Globus pallidus (tissue), 1 donor: ENCODE measurements around the gene MTM1.

Experiments
- DNase-seq: peaks from one replicate; pipeline ENCODE4 v3.0.0-alpha.2; 2015; ENCODE audit warnings: low spot score

The MTM1 gene

DNA sequence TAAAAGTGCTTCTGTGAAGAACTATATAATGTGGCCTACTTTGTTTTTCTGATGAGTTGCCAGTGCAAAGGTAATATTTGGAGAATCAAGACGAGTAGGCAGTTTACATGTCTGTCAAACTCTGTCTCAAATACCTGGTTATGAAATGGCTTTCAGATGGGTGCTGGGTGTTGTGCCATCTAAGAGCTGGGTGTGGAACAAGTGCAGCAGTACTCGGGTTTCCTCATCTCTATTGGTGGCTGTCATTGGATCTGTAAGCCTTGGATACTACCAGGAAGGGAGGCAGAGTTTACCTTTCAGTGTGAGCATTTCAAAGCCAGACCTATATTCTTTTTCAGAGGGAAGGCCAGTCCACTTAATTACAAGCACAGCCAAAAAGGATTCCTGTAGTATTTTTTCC is 37.2 kb downstream of the MTM1 start:
- DNase-seq = no peak

DNA sequence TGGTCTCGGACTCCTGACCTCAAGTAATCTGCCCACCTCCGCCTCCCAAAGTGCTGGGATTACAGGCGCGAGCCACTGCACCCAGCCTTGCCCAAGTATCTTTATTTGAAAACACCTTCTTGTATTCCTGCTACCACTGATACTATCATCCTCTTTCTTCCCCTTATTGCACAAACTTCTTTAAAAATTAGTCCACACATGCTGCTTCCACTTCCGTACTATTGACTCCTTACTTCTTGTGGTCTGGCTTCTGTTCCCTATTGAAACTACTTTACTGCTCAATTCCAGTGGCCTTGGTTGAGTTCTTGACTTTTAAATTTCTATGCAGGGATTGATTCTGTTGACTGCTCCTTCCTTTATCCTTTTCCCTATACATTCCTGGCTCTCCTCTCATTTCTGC is 38.8 kb downstream of the MTM1 start:
- peak; percentile 20 for DNase-seq

DNA sequence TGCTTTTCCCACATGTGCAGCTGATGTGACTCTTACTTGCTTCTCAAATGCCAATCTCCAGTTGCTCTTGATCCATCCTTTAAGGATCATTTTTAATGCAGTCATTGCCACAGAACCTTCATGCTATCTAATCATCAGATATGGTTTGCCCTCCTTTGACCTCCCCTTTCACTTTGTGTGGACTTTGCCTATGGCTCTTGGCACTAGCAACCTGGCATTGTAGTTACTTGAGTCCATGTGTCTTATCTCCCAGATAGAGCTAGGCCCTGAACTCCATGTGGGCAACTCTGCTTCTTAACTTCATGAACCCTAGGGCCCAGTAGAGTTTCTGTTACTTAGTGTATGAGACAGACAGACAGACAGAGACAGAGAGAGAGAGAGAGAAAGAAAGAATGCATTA is 41.6 kb downstream of the MTM1 start:
- no peak for DNase-seq

DNA sequence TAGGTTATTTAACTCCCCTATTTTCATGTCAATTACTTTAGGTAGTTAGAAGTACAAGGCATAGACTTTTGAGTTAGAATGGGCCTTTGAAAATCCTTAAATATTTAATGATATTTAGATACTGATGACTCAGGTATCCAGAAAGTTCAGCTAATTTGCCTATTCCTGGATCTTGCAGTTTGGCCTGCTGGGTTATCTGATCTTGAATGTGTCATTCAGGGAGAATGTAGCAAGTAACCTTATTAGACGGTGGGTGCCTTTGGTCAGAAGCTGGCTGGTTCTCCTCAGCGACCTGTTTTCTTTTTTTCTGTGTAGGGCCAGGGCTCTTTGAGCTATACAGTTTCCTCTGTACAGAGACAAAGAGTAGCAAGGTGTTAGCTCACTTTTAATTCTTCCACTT is 42.0 kb downstream of the MTM1 start:
- no peak for DNase-seq

DNA sequence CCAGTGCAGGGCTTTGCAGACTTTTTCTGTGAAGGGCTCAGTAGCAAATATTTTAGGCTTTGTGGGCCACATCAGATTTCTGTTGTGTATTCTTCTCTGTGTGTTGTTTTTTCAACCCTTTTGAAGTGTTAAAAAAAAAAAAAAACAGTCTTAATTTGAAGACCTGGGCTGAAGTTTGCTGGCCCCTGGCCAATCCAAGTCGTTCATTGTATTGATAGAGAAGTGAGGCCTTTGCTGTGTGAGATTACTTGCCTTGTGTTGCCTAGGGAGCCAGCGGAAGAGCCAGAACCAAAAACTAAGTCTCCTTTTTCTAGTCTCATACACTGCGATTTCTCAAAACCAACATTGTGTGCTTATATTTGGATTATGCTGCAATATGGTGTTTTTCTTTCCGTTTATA is 46.9 kb downstream of the MTM1 start:
- DNase-seq = no peak

DNA sequence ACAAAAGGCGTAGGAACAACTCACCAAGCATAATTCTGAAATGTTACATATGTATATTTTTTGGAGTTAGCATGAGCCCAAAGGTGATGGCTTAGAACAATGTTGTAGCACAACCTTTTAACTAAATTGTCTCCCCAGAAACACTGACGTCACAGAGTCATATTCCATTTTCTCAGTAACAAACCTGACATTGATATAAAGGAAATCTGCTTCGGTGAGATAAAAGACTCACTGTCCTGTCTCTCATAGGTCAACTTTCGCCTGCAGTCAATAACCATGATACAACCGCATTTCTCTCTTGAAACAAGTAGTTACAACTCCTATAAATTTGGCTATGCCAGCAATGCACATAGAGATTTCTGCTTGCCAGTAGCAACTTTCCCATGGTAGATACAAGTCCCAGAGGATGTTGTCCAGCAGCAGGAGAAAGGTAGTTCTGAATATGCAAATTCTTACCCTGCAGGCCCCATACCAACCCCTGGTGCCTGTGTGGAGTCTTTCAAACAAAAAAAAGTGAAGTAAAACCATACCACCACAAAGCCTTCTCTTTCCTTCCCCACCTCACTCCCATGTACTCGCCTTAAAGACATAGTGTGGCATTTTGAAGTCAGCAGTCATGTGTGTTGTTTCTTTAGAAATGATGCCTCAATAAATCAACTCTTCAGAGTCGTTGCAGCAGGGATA is 47.9 kb downstream of the MTM1 start:
- no peak for DNase-seq

DNA sequence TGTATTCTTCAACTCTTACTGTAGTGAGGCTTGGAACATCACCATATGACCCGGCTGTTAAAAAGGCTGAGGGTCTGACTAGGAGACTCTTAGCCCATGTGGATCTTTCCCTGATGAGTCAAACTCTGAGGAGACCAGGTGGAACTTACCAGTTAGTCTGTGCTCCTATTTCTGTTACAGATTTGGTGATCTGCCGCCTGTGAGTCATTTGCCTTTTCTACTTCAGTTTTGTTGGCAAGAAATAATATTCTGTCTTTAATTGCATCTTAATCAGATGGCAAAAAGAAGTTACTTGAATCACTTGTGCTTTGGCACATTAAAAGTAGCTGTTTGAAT is 48.4 kb downstream of the MTM1 start:
- no peak for DNase-seq

DNA sequence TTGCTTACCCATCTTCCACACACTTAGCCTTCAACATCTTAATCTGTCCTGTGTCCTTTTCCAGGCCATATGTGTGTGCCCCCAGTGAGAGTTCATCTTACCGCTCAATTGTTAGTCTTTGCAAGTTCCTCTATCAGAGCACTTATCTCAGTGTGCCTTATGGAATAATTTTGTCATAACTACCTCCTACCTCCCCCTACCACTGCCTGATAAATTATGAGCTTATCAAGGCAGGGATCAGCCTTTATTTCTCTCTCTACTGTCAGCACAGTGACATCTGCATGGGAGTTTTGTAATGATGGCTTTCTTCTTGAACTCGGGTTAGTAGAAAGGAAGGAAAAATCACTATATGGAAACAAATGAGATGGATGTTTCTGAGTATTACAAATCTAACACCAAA is 53.2 kb downstream of the MTM1 start:
- no peak for DNase-seq

DNA sequence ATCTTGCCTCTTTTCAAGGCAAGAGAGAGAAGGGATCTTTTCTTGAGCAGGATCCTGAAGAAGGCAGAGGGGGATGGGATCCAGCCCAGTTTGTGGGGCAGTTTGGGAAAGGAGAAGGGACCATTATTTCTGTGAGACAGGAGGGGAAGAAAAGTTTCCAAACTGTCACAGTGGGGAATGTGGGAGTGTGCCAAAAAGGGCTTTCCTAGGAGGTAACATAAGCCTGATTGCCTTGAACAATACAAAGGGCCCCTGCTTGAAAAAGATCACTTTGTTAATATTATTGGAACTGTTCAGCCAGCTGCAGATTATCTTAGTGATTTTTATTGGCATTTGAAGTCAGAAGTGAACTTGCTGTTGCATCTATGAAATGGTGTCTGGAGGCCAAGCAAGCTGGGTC is 55.2 kb downstream of the MTM1 start:
- no peak for DNase-seq

DNA sequence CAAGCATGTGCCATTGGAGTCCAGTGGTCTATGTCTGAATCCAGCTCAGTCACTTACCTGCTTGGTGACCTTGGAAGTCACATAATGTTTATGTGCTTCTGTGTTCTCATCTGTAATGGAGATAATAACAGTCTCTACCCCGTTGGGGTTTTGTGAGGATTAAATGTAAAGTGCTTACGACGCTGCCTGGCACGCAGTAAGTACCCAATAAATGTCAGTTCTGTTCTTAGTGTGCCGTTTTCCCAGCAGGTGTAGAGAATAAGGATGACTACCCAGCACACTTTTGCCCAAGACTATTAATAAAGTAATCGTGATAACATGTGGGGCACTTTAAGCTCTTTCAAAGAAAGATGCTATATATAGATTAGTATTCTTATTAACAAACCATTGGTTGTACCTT is 56.7 kb downstream of the MTM1 start:
- no peak for DNase-seq

DNA sequence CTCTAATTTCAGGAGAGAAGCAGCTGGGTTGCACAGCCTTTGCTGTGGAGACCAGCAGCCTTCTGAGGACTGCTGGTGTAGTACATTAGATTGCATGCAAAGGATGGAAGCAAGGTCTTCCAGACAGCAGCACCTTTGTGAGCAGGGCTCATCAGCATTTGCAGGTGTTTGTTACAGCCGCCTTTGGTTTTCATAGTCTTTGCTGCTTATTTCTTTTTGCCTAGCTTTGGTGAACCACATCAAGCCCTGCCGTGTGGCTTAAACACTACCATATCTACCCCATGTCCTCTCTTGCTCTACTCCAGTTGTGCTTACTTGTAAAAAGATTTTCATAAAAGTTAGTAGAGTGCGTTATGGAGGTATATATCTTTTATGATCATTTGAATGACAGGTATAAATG is 57.5 kb downstream of the MTM1 start:
- DNase-seq = no peak

DNA sequence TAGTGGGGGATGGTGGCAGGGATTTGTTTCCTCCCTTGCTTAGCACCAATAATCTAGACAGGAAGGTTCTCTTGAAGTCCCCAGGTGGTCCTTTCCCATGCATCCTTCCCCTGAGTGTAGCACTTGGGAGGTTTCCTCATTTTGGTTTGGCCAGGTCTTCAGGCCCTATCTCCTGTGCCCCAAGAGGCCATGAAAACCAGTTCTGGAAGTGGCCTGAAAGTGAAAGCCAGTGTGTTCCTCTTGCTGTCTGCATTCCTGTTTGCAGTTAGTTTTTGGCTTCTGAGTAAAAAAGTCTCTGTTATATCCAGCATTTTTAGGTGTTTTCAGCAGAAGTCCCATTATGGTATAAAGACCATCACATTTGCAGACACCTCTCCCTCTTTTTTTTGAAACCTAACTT is 59.5 kb downstream of the MTM1 start:
- no peak for DNase-seq

DNA sequence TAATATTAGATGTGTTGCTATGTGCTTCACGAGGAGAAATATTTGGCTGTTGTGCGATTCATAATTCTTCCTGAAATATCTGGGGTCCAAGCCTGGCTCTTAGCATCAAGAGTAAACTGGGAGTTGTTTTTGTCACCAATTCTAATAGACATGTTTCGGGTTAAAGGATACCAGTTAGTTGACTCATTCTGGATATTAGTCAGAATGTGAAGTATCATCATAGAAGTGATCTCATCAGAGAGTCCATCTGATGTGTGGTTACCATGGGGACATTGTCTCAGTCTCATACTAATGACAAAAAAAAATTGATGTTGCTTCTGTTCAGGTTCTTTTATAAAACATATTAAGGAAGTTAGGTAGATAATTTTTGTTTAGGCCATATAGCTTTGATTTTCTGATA is 67.5 kb downstream of the MTM1 start:
- DNase-seq = no peak

DNA sequence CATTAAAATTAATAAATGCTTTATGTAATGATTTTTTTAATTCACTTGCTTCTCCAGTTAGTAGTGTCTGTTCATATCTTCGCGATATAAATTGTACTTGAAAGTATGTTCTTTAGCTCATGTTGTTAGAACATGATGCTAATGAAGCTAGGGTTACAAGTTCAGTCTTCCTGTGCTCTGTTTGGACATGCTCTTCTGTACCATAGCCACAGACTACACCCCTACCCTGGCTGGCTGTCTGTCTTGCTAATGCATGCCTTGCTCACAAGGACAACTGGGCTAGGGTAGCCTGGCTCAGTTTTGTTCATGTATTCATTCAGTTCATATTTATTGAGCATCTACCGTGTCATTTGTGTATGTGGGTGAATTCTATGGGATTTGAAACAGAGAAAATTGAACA is 74.0 kb downstream of the MTM1 start:
- DNase-seq = no peak

DNA sequence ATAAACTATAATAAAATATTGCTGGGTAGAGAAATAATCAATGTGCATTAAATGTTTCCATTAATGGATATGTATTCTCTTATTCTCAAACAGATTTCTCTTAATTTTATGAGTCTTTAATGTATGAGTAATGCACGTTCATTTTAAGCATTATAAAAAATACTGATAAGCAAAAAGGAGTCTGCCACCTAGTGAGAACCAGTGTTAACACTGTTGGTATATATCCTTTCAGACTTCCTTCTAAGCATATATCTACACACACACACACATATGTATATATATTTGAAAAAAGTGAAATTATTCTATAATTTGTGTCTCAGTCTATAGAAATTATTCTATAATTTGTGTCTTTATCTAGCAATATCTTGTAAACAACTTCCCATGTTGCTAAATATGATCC is 74.8 kb downstream of the MTM1 start:
- DNase-seq = no peak

DNA sequence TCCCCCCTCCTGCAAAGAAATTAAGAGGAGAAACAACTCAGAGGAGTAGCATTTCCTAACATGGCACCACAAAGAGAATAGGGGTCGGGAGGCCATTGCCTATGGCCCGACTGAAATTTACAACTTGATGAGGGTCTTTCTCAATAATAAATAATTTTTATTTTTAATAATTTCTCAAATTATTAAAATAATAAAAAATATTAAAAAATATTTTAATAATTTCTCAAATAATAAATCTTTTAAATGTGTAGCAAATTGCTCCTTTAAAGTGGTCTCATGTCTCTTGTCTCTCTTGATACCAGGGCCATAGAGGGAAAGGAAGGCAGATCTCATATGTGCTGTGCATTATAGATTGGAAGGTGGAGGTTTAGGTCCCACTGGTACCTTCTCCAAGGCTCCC is 75.5 kb downstream of the MTM1 start:
- DNase-seq = no peak

DNA sequence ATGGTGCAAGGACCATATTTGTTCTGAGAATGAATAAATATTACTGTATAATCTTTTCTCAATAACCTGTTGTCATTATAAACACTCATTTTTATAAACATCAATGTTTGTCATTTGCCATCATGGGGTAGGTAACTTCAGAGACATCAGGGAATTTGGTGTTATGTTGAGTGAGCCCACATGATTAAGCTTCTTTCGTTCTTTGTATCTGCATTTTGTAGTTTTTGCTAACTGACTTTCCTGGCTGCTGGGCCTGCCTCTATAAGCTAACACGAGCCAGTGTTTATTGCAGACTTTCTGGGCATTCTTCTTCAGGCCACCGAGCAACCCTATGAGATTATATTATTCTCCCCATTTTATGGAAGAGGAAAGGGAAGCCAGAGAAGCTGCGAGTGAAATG is 76.0 kb downstream of the MTM1 start:
- no peak for DNase-seq

DNA sequence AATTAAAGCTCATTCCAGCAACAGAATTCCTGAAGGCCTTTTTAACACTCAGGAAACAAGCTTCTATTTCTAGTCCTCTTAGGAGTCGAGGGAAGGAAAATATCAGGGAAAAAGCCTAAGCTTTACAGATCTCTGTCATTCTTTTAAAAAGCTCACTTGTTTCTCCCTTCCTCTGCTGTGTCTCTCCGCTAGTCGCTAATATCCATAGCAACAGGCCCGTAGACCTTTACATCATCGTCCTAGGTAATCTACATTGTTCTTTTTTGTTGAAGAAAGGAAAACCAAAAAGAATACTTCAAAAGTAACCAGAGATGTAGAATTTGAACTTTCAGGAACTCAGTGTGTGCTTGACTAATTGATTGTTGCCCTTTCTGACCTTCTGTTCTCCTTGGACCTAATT is 78.9 kb downstream of the MTM1 start:
- no peak for DNase-seq

DNA sequence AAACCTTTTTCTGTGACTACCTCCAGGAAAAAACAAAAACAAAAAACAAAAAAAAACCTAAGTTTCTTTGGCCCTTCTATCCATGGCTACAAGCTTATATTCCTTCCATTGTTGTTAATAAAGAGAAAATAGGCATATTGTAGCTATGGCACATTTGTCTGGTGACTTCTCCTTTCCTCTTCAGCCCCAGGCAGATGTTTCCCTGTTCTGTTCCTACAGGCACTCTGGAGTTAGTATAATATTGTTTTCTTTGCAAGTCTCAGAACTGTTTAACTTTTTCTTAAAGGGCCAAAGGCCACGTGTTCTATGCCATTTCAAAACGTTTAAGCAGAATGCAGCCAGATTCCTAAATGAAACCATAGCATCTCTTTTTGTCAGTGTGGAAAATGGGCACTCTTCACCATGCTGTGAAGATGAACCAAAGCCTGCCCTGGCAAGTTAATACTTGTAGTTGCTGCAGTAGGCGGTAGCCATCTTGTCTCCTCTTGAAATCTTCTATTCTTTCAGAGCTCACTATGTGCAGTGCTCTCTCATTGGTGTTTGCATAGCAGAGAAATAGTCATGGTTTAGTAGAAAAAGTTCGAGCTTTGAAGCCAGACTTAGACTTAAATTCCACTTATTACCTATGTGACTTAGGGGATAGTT is 80.0 kb downstream of the MTM1 start:
- DNase-seq = no peak

DNA sequence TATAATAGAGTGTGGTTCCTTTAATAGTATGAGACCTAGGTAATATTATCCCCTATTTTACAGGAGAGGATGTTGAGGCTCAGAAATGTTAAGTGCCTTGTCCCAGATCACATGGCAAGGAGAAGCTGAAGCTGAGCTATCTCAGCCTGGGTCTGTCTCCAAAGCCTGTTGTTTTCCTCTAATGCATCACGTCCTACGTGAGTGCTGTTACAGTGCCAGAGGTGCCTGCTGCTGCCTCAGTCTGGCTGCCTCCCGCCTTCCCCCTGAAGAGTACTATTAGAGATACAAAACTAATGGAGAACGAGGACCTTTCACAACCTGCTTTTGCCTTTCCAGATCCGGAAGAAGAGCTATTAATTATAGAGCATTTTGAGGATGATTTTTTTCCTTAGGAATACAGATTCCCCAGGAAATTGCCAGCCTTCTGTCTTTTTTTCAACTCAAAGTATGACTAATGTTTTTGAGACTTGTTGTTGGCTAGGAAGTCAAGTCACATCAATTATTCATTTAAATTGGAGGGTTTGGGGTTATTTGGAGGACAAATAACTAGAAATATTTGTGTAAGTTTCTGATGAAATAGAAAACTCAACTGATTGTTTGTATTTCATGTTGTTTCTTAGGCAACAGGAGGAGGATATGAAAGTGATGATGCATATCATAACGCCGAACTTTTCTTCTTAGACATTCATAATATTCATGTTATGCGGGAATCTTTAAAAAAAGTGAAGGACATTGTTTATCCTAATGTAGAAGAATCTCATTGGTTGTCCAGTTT is 80.9 kb downstream of the MTM1 start:
- no peak for DNase-seq

DNA sequence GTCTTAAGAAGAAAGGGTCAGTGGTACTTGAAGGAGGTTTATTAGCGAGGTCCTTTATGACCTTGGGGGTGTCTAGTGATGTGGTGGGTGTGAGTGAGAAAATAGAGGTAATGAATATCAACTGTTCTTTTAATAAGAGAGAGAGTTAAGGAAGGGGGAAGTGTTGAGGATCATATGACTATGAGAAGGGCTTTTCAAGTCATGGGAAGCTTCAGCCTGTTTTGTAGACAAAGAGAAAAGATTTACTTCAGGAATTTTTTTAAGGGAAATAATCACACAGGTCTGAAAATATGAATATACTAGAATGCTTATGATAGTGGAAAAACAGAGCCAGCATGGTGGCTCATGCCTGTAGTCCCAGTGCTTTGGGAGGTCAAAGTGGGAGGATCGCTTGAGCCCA is 83.5 kb downstream of the MTM1 start:
- DNase-seq = no peak

DNA sequence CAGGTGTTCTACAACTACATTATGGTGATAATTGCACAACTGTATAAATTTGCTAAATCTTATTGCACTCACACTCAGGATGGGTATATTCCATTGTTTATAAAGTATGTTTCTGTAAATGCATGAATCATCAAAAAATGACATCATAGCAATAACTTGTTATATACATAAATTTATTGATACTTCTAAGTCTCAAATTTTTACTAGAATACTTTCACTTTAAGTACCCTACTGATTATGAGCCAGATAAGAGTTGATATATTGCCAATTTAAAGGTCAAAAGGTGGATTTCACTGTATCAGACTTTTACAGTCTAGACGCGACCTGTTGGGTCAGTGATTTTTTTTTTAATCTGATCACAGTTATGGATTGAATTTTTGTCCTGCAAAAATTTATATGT is 87.4 kb downstream of the MTM1 start:
- DNase-seq = no peak

DNA sequence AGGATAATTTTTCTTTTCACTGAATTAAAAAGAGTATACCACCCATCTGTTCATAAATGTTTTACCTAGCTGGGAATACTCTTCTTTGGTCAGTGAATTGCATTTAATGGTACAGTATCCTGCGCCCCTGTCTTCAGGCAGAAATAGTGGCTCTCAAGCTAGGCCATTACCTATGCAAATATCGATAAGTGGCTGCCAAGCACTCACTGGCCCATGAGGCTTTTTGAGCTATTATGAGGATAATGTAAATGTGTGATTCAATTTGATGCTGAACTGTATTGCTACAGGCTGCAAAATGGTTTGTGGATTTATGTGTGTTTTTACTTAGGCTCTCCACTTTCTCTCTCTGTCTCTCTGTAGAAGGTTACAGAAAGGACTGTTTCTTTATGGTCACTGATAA is 94.7 kb downstream of the MTM1 start:
- no peak for DNase-seq

DNA sequence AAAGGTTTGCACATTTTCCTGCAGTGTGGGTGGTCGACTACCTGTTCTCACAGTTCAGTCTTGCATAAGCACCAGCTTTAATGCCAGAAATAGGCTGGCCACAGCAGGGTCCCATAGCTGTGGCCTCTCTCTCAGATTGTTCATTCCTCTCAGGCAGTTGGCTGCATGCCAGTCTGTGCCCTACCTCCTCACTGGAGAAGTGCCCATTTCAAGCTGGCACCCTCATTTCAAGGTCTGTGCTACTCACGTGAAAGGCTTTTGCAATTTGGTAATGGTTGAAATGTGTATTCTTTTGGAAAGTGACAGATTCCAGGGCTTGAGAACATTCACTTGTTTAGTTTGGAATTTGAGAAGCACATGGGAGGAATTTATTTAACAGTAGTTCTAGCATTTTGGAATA is 95.9 kb downstream of the MTM1 start:
- no peak for DNase-seq
